Measurements from ENCODE around the gene SSH3.
A peak's percentile ranks its signal among the peaks of the same experiment; 100 is the strongest.
"Not testable (repeated sequence)": the region's sequence is repeated elsewhere in the genome, so short reads cannot be mapped to it uniquely, and the experiment has no call there.

Gene SSH3

DNA sequence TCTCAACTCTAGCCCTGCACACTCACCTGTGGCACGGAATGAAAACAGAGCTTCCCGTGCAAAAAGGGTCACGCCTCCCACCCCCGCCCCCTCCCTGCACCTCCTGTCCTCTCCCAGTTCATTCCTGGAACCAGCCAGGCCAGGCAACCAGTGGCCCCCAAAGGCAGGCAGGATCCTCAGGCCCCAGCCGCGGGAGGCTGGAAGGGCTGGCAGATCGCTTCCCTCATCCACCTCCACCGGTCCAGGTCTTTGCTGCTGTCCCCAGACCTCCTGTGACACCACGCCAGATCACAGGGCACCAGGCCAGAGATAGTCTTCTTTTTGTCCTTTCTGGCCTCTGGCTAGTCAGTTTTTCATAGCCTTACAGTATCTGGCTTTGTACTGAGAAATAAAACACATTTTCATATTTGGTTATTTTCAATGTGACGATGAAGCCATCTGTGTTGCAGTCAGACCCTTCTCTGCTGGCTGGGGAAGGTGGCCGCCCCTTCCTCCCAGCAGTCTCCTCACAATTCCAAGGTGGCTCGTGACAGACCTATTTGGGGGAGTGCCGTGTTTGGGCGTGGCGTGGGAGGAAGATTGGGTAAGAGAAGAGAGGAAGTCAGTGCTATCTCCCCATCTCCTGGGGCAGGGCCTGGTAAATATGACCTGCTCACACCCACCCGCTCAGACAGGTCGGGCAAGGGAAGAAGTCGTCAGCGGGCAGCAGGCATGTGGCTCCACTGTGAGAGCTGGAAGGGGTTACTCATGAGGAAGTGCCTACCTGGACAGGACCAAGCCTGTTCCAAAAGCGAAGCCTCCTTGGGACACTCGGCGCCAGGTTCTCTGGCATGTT lies 9.1 kb downstream of the SSH3 start:
- peak; percentile 36 for DNase-seq

DNA sequence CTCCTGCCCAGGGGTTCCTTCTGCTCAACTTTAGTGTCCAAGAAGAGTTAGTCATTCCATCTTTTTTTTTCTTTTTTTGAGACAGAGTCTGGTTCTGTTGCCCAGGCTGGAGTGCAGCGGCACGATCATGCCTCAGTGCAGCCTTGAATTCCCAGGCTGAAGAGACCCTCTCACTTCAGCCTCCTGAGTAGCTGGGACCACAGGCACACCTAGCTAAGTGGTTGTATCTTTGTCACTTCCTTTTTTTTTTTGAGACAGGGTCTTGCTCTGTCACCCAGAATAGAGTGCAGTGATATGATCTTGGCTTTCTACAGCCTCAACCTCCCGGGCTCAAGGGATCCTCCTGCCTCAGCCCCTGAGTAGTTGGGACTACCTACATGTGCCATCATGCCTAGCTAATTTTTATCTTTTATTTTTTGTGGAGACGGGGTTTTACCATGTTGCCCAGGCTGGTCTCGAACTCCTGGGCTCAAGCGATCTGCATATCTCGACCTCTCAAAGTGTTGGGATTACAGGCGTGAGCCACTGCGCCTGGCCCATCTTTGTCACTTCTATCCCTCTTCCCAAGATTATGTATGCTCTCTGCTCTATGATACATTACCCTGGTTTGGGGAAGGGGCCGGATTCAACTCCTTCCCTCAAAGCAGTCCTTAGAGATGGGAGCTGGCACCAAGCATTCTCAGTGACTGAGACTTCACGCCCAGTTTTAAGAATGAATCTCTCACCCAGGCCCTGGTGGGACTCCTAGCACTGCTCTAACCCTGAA lies 10.0 kb downstream of the SSH3 start:
- no peak for DNase-seq

DNA sequence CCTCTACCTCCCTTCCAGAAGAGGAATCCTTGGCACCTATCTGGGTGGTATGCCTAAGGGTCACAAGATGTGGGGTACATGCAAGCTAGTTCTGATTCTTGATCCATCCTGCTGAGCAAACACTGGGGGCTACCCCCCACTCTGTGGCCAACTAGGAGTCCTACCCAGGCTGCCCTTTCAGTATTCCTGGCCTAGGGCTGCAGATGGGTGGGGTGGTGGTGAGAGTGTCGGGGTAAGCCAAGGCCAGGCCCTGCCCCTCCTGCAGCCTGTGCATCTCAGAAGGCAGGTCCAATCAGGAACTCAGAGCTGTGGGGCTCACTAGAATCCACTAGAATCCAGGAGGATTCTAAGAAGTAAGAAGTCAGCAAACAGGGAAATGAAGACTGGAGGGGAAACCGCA lies 10.9 kb downstream of the SSH3 start:
- no peak for DNase-seq

DNA sequence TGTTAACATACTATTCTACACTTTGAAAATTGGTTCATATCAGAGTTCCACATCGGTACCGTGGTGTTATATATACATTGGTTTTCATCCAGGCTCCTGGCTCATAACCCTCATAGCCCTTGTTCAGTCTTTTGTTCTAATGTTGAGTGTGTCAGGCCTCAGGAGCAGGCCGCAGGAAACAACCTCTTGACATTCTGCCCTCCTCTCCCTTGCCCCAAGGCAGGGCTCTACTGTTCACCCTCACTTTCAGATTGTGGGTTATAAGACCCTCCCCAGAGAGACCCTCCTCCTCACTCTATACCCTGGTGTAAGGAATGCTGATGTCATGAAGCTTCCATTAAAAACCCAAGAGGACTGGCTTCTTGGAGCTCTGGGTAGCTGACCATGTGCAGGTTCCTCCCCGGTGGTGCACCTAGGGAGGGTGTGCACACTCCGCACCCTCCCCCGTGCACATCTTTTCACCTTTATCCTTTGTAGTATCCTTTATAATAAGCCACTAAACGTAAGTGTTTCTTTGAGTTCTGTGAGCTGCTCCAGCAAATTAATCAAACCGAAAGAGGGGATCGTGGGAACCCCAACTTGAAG lies 12.1 kb downstream of the SSH3 start:
- DNase-seq = no peak

GRCh38 chr11:67316882-67317204 lies 13.5 kb downstream of the SSH3 start:
- DNase-seq = no peak

- DNase-seq = peak; percentile 99
Observed at GRCh38 chr11:67317205-67317887, 14.0 kb downstream of the SSH3 start.

DNA sequence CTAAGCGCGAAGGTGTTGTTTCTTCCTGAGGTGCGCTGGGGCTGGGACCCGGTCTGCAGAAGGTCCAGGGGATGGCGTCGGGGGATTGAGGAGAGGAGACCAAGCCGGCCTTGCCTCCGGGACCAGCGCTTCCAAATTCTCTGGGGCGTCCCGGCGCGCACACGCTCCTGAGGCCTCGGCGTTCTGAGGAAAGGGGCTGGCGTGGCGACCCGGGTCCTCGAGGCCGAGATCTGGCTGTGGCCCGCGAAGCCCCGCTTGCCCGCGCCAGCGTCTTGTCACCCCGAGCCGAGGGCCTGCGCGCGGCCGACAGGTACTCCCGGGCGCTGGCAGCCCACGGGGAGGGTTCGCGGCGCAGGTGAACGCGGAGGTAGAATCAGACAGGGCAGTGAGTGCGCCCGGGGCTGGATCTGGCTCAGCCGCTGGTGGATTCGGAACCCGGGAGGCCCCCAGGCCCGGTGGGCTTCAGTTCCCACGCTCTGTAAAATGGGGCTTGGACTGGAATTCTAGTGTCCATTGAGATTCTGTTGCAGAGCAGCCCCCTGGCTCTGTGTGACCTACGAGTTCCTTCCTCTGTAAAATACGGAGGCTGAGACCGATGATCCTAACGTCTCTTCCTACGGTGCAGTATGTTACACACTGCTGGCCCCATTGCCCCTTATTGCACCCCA lies 14.7 kb downstream of the SSH3 start:
- no peak for DNase-seq

- not testable (repeated sequence) for DNase-seq
Observed at GRCh38 chr11:67318876-67319275, 15.5 kb downstream of the SSH3 start.

GRCh38 chr11:67320011-67320410 lies 16.7 kb downstream of the SSH3 start:
- no peak for DNase-seq

DNA sequence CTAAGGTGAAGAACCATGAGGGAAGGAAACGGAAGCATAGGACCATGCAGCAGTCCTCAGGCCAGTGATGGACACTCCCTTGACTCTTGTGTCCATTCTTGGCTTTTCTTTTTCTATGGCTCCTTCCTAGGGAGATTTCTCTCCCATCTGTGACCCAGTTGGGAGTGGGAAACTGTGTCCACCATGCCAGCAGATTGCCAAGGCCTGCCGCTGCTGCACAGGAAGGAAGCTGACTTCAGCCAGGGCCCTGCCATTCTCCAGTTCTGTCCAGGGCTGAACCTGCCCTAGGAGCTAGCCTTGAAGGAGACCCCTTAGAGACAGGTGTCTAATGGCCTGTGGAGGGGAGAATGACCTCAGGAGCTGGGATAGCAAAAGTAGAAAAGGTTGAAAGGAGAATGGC lies 17.4 kb downstream of the SSH3 start:
- DNase-seq = no peak

DNA sequence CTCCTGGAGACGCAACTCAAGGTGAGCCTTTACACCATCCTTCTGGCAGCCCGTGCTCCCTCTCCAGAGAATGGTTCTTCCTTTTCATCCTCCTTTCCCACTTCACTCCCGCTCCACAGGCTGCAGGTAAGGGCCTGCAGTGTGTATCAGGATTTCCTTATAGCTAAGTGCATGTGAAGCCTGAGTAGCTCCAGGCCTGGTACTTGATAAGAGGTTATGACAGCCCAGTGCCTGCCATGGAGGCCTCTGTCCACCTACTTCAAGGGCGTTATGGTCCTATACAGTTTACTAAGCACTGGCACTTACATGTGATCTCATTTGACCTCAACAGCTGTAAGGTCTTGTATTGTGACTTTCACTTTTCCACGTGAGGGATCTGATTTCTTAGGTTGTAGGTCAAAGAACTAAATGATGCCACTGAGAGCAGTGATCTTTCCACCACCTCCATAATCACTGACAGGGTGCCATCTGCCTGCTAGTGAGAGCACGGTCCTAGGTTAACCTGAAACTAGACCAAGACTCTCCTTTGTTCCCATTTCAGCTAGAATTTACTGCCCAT lies 18.1 kb downstream of the SSH3 start:
- DNase-seq = no peak

DNA sequence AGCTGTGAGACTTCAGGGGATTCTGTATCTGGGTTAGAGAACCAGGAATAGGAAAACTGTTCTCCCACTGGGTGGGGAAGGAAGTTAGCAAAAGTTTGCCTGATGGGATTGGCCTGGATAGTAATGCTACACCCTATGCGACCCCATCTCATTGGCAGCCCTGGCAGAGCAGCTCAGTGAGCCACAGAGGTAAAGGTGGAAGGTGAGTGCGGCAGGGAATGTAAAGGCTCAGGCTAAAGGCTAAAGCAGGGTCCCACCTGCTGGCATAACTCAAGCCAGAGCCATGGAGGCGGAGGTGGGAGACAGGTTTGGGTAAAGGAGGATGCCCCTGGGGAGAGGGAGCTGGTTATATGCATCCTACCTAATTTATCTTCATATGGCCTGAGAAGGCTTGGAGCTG lies 18.7 kb downstream of the SSH3 start:
- DNase-seq = no peak

DNA sequence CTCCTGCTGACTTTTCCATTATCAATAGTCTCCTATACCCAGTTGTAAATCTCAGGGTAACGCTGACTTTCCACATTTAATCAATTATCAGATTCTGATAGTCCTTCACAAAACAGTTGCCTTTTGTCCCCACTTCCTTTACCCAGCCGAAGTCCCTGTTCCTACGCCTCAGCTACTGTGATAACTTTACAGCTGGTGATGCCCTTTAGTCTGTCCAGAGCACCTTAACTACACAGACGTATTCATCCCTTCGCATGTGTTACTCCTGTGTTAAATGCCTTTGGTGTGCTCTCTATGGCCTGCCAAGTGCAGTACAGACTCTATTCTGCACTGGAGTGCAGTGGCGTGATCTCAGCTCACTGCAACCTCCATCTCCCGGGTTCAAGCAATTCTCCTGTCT lies 20.2 kb downstream of the SSH3 start:
- no peak for DNase-seq

- no peak for DNase-seq
Observed at GRCh38 chr11:67332081-67332691, 28.9 kb downstream of the SSH3 start.

DNA sequence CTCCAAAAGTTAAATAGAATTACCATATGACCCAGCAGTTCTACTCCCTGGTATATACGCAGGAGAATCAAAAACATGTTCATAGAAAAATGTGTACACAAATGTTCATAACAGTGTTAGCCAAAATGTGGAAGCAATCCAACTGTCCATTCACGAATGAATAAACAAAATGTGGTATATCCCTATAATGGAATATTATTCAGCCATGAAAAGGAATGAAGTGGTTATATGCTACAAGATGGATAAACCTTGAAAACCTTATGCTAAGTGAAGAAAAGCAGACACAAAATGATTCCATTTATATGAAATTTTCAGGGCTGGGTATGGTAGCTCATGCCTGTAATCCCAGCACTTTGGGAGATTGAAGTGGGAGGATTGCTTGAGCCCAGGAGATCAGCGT lies 33.9 kb downstream of the SSH3 start:
- DNase-seq = no peak

- DNase-seq = no peak
Observed at GRCh38 chr11:67344264-67344663, 40.9 kb downstream of the SSH3 start.

- DNase-seq = no peak
Observed at GRCh38 chr11:67345247-67345919, 42.1 kb downstream of the SSH3 start.

GRCh38 chr11:67345920-67346819 lies 42.8 kb downstream of the SSH3 start:
- DNase-seq = peak; percentile 27

- no peak for DNase-seq
Observed at GRCh38 chr11:67347964-67348749, 44.8 kb downstream of the SSH3 start.

- no peak for DNase-seq
Observed at GRCh38 chr11:67349036-67349435, 45.7 kb downstream of the SSH3 start.
